ENCODE data around the gene STK32C.

DNA sequence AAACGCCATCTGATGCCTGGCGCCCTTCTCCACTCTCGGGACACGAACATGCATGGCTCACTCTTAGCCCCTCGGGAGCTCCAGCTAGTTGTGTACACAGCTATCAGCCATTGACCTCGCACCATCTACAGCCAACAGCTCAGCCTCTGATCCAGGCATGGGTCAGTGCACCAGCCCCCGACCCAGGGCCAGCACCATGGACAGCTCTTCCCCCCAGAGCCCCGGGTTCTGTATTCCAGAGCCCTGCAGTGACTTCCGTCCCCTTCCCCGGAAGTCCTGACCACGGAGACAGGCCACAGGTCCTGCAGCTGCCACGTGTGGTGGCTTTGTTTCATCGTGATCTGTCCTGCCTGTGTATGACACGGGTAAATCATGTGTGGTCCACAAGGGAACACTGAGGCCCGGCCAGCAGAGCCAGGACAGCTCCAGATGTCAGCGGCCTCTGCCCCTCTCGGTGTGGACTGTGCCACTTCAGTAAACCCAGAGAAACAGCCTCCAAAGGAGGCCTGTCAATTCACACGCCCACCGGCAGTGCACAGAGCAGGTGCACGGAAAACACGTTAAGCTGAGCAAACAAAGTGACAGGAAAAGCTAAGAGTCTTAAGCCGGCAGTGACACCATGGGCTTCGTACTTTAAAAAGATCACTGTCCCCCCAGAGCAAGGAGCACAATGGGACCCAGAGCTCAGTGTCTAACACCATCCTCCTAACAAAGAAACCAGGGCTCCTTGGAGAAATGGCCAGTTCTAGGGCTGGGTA lies 13.0 kb downstream of the STK32C start:
- no peak for TF ChIP-seq ESRRG (CRISPR knock-in tag; IDR thresholded peaks at IDR 0.05)
- TF ChIP-seq ARNTL (CRISPR knock-in tag; IDR thresholded peaks at IDR 0.05; ENCODE audit: borderline replicate concordance, low read depth): no peak
- TF ChIP-seq TCF4 (CRISPR knock-in tag; IDR thresholded peaks at IDR 0.05; ENCODE audit: borderline replicate concordance): no peak

Data from SK-N-SH treated with all-trans-retinoic acid at 6 μM for 48 hours (cell line).